Measurements from ENCODE around the gene BMX. TPM values are rescaled to one million over a fixed set of nuclear protein-coding genes. Genes with fewer than 3 reads are reported as not detected.
A peak's percentile ranks its signal among the peaks of the same experiment; 100 is the strongest.

The BMX gene
- total RNA-seq, 2 donors from 2014 or later: not detected

- WGBS, 2 experiments (ENCODE audit: insufficient coverage in 1 of 2, insufficient read length in 1 of 2): 94 to 99% methylated on average over 3 to 4 of the region's 4 CpGs
- H3K36me3 ChIP-seq (ENCODE audit: control insufficient read depth, insufficient read depth, low read length): peaks cover under 1% of the 10 kb centered on the region
- TF ChIP-seq, protein P1, sequence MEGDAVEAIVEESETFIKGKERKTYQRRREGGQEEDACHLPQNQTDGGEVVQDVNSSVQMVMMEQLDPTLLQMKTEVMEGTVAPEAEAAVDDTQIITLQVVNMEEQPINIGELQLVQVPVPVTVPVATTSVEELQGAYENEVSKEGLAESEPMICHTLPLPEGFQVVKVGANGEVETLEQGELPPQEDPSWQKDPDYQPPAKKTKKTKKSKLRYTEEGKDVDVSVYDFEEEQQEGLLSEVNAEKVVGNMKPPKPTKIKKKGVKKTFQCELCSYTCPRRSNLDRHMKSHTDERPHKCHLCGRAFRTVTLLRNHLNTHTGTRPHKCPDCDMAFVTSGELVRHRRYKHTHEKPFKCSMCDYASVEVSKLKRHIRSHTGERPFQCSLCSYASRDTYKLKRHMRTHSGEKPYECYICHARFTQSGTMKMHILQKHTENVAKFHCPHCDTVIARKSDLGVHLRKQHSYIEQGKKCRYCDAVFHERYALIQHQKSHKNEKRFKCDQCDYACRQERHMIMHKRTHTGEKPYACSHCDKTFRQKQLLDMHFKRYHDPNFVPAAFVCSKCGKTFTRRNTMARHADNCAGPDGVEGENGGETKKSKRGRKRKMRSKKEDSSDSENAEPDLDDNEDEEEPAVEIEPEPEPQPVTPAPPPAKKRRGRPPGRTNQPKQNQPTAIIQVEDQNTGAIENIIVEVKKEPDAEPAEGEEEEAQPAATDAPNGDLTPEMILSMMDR (conservative IDR thresholded peaks at IDR 0.05): no peak
- Mint-ChIP-seq H3K4me1 (peaks cover 15% of the 10 kb centered on the region), H3K9me3 (no peaks in the 10 kb centered on the region), H3K27me3 (ENCODE audit: insufficient read depth) (no peaks in the 10 kb centered on the region), H3K36me3 (ENCODE audit: low read depth) (peaks cover 6% of the 10 kb centered on the region), H3K4me3 (no peak overlapping the region), H3K27ac (no peak overlapping the region)
- H3K4me3 ChIP-seq (ENCODE audit: low read length): no peak overlapping the region
- H3K9ac ChIP-seq (ENCODE audit: extremely low read depth, low read length, poor library complexity, severe bottlenecking): no peak overlapping the region
- no peaks in the 10 kb centered on the region for H3K27me3 ChIP-seq (ENCODE audit: control insufficient read depth, insufficient read depth, low read length, poor library complexity, severe bottlenecking)
- no peak overlapping the region for H3K27ac ChIP-seq (ENCODE audit: low read depth, low read length)
- DNase-seq: no peak
- no peaks in the 10 kb centered on the region for H3K9me3 ChIP-seq (ENCODE audit: control insufficient read depth, low read length)
- H3K4me1 ChIP-seq (ENCODE audit: control insufficient read depth, insufficient read depth, low read length): no peaks in the 10 kb centered on the region
These were observed 4.8 kb upstream of the BMX start for GRCh38 chrX:15495801-15496200.

- peaks cover 14% of the 10 kb centered on the region for H3K4me1 Mint-ChIP-seq
- no peak overlapping the region for H3K9ac ChIP-seq (ENCODE audit: extremely low read depth, low read length, poor library complexity, severe bottlenecking)
- H3K4me3 Mint-ChIP-seq: no peak overlapping the region
These were observed 3.8 kb upstream of the BMX start for GRCh38 chrX:15496824-15497223.

GRCh38 chrX:15497865-15498264 lies 2.7 kb upstream of the BMX start:
- Histone ChIP-seq H3K4me3 (ENCODE audit: low read length) (no peak overlapping the region), H3K9ac (ENCODE audit: extremely low read depth, low read length, poor library complexity, severe bottlenecking) (no peak overlapping the region), H3K27ac (ENCODE audit: low read depth, low read length) (no peak overlapping the region), H3K36me3 (ENCODE audit: control insufficient read depth, insufficient read depth, low read length) (no peaks in the 10 kb centered on the region), H3K4me1 (ENCODE audit: control insufficient read depth, insufficient read depth, low read length) (no peaks in the 10 kb centered on the region), H3K27me3 (ENCODE audit: control insufficient read depth, insufficient read depth, low read length, poor library complexity, severe bottlenecking) (no peaks in the 10 kb centered on the region), H3K9me3 (ENCODE audit: control insufficient read depth, low read length) (no peaks in the 10 kb centered on the region)
- 0 to 11% methylated on average over 1 to 4 of the region's 4 CpGs for WGBS, 2 experiments (ENCODE audit: insufficient coverage in 1 of 2, insufficient read length in 1 of 2)
- no peaks in the 10 kb centered on the region for H3K9me3 Mint-ChIP-seq
- H3K27ac Mint-ChIP-seq: no peak overlapping the region
- H3K27me3 Mint-ChIP-seq (ENCODE audit: insufficient read depth): no peaks in the 10 kb centered on the region
- peaks cover 6% of the 10 kb centered on the region for H3K4me1 Mint-ChIP-seq
- DNase-seq: peak; percentile 94
- no peaks in the 10 kb centered on the region for H3K36me3 Mint-ChIP-seq (ENCODE audit: low read depth)
- no peak overlapping the region for H3K4me3 Mint-ChIP-seq
- TF ChIP-seq, protein P1 (conservative IDR thresholded peaks at IDR 0.05): peak; percentile 89

More at GRCh38 chrX:15496824-15497223, 3.8 kb upstream of the BMX start:
- no peak overlapping the region for H3K27ac ChIP-seq (ENCODE audit: low read depth, low read length)
- H3K9me3 Mint-ChIP-seq: no peaks in the 10 kb centered on the region
- no peaks in the 10 kb centered on the region for H3K9me3 ChIP-seq (ENCODE audit: control insufficient read depth, low read length)
- DNase-seq: no peak
- TF ChIP-seq, protein P1 (conservative IDR thresholded peaks at IDR 0.05): no peak
- no peaks in the 10 kb centered on the region for H3K27me3 Mint-ChIP-seq (ENCODE audit: insufficient read depth)
- no peaks in the 10 kb centered on the region for H3K36me3 Mint-ChIP-seq (ENCODE audit: low read depth)
- H3K4me3 ChIP-seq (ENCODE audit: low read length): no peak overlapping the region
- H3K27me3 ChIP-seq (ENCODE audit: control insufficient read depth, insufficient read depth, low read length, poor library complexity, severe bottlenecking): no peaks in the 10 kb centered on the region
- no peak overlapping the region for H3K27ac Mint-ChIP-seq
- H3K4me1 ChIP-seq (ENCODE audit: control insufficient read depth, insufficient read depth, low read length): no peaks in the 10 kb centered on the region
- WGBS, 2 experiments (ENCODE audit: insufficient coverage in 1 of 2, insufficient read length in 1 of 2): 94 to 100% methylated on average over 1 to 4 of the region's 4 CpGs
- H3K36me3 ChIP-seq (ENCODE audit: control insufficient read depth, insufficient read depth, low read length): no peaks in the 10 kb centered on the region
